Myocyte (in vitro differentiated cells): ENCODE measurements around the gene ZSCAN5C. TPM values are rescaled to one million over a fixed set of nuclear protein-coding genes. Genes with fewer than 3 reads are reported as not detected.
"Not testable (repeated sequence)": the region's sequence is repeated elsewhere in the genome, so short reads cannot be mapped to it uniquely, and the experiment has no call there.

Experiments used
- DNase-seq: peaks from one replicate; pipeline ENCODE4 v3.0.0-alpha.2; 2012; ENCODE audit warnings: low read depth
- total RNA-seq: library from RNA; depleted of rRNA; stranded (reverse); fragments of >200 nt; gene quantifications from 2 replicates; pipeline ENCODE4 v1.2.3, GENCODE V29; 2014

ZSCAN5C gene
- total RNA-seq, 1 donor from 2014 or later = not detected

DNA sequence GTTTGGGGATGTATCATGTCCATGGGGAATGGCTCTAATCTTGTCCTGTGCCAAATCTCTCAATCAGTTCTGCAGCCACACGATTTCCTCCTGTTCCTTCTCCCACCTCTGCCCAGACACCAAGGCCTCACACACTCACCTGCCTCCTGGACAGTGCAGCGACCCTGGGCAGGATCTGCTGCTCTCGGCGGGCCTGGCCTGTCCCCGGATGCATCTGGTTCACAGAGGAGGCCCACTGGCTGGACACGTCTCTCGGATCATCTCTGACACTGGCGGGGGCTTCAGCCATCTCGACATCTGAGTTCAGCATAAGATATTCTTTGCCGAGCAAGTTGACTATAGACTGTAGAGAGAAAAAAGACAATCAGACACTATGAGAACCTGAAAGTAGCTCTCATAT is 10.4 kb upstream of the ZSCAN5C start:
- DNase-seq = no peak

DNA sequence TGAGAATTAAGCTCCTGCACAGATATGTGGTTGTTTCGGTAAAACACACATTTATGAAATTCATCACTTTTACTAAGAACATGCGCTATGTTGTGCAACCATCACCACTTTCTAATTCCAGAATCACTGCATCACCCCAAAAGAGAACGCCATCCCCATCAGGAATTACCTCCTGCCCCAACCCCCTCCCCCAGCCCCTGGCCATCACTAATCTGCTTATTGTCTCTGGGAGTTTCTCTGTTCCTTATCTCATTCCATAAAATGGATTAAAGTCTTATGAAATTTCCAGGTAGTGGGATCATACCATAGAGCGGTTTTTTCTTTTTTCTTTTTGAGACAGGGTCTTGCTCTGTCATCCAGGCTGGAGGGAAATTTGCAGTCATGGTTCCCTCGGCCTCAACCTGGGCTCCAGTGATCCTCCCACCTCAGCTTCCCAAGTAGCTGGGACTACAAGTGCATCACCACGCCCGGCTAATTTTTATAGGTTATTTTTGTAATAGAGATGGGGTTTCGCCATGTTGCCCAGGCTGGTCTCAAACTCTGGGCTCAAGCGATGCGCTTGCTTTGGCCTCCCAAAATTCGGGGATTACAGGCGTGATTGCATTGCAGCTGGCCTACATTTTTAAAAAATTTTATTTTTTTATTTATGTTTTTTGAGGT is 8.0 kb upstream of the ZSCAN5C start:
- no peak for DNase-seq

DNA sequence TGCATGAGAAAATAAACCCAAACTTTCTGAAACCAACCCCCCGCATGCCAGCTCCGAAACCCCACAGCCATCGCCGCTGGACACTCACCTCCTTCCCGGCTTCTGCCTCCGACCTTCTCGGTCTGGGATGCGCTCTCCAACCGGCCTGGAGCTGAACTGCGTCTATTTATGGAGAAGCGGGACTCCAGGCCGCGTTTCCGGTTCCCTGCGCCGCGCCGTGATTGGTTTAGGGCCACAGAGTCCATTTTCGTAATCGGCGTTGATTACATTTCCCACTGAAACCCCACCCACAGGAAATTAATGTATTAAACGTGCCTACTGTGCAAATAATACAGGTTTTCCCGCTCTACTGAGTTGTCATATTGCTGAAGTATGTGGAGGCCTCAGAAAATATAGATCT is 4.4 kb upstream of the ZSCAN5C start, which contains the start of gene ZSCAN5B:
ZSCAN5B (minus strand) TSS at position 138 of the 400 bp plus-strand sequence. CDS start 4,731 bp downstream, outside the sequence.
- not testable (repeated sequence) for DNase-seq

DNA sequence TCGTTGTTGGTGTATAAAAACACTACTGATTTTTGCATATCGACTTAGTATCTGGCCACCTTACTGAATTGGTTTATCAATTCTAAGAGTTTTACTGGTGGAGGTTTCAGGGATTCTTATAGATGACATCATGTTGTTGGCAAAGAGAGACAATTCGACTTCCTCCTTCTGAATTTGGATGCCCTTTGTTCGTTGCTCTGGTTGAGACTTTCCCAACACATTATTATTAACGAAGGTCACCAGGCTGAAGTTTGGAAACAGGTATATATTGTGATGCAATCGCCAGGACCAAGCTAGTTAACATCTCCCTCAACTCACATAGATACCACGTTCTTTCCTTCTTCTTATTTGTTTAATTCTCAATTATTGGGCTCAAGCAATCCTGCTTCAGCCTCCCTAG is 2.4 kb upstream of the ZSCAN5C start:
- no peak for DNase-seq

DNA sequence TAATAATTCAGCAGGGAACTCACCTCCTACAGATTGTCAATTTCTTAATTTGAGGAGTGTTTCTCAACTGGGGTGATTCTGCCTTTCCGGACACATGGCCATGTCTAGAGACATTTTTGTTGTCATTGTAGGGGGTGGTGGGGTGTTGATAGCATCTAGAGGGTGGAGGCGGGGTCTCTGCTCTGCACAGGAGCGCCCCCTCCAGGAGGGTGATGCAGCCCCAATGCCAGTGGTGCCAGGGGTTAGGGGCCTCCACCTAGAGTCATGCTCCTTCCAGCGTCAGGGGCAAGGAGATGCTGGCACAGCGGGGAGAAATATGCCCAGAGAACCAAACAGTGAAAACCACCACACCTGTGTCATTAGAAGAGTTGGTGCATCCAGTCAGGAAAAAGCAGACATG is 5.5 kb downstream of the ZSCAN5C start:
- not testable (repeated sequence) for DNase-seq

DNA sequence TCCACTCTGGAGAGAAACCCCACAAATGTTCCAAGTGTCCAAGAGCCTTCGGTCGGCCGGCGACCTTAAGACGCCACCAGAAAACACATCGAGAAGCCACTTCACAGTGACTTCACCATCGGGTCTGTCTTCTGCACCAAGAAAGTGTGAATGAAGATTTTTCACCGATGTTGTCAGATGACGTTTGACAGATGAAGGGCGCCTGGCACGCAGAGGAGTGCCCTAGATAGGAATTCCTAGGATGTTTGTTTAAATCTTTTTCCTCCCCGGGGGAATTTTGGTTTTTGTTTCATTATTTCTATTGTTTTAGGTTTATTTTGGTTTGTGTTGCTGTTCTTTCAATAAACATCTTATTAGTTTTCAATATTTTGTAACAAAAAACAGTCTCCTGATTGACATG is 7.0 kb downstream of the ZSCAN5C start:
- no peak for DNase-seq

DNA sequence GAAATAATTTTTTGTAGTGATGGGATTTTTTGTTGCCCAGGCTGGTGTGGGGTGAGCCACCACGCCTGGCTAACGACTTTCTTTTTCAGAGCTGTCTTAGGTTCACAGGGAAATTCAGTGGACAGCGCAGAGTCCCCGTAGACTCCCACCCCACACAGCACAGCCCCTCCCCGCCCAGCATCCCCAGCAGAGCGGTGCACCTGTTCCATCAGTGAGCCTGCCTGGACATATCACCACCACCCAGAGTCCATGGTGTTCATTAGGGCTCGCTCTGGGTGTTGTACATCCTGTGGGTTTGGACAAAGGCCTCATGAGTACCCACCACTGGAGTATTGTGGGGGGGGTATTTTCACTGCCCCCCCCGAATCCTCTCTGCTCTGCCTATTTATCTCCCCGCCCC is 8.0 kb downstream of the ZSCAN5C start:
- not testable (repeated sequence) for DNase-seq

DNA sequence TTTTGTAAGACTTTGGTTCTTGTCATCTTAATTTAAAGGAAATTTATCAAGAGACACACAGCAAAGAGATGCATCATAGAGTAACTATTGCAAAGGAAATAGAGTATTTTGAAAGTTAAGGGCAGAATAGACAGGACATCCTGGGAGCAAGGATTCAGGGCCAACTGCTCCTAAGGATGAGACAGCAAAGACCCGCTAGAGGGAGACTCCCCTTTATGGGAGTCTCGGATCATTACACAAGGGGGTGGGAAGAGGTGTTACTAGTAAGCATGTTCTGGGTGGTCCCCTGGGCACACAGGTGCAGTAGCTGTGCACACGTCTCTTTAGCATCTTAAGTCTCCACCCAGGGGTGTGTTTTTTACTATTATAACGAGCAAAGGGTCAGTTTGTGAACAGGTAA is 9.6 kb downstream of the ZSCAN5C start:
- DNase-seq = no peak

DNA sequence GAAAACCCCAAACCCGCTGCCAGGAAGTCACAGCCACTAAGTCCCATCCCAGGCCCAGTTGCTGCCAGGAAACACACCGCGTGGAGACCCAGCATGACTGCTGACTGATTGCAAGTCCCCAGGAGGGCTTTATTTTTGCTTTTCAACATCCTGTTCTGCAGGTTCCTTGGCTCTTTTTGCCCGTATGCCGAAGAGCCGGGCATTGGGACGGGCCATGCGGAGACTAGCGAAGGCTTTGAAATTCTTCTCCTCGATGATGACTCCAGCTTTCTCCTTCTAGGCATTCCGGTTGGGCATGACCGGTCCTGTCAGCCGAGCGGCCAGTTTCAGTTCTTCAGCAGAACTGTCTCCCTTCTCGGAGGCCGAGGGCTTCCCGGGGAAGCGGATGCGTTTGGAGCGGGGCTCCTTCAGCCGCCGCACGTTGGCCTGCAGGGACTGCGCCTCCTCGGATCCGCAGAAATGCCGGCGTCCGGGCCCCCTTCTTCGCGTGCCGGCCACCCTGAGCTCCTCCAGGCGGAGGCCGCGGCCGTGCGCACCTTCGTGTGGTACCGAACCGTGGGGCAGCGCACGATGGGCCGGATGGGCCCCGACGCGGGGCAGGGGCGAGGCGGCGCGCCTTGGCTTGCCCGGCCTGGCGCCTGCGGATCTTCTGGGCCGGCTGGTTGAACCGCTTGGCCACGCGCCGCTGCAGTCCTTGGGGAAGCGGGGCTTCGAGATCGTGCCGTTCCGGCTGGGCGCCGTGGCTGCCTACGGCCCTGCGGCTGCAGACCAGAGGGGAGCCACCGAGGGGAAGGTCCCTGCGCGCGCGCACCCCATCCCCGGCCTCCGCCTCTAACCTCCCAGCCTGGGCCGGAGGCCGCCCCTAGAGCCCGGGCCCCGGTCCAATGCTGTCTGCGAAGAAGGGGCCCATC is 15.2 kb downstream of the ZSCAN5C start:
- no peak for DNase-seq

DNA sequence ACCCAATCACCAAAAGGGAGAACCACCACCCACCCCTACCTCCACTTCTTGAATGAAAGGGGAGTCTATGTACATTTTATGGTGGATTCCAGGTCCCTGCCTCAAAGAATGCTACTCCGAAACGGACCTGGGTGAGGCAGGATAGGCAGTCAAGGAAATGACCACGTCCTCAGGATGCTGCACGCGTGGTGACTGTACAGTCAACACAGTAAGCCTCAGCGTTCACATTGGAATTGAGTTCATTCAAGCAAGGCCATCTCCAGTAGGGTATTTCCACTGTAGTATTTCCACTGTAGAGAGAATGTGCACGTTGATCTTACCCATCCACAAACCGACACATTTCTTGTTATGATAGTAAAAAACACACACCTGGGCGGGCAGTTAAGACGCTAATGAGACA is 16.9 kb downstream of the ZSCAN5C start:
- DNase-seq = no peak

DNA sequence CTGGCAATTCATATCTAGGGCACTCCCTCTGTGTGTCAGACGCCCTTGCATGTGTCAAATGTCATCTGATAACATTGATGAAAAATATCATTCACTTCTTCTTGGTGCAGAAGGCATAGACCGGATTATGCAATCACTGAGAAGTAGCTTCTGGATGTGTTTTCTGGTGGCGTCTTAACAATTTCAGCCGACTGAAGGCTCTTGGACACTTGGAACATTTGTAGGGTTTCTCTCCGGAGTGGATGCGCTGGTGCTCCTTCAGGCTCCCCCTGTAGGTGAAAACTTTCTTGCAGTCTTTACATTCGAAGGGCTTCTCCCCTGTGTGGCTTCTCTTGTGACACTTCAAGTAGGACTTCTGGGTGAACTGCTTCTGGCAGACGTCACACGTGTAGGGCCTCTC is 19.4 kb downstream of the ZSCAN5C start:
- not testable (repeated sequence) for DNase-seq

DNA sequence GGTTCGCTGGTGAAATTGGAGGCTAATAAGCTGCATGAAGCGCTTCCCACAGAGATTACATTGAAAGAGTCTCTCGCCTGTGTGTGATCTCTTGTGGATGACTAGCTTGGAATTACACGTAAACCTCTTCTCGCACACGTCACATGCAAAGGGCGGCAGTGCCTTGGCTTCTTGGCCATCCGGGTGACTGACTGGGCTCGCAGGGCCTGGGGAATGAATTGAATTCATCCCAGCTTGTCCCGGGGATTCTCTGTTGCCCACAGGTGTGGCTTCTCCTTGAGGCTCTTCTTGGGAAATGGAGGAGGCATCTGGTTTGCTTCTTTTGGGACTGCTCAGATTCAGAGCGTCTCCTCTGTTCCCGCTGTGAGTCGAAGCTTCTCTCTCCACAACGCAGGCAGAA is 19.8 kb downstream of the ZSCAN5C start:
- DNase-seq = no peak

DNA sequence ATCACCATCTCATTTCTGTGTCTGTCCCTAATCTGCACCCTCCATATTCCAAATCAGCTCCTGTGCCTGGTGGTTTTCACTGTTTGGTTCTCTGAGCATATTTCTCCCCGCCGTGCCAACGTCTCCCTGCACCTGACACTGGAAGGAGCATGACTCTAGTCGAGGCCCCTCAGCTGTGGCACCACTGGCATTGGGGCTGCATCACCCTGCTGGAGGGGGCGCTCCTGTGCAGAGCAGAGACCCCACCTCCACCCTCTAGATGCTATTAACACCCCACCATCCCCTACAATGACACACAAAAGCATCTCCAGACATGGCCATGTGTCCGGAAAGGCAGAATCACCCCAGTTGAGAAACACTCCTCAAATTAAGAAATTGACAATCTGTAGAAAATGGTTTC is 20.8 kb downstream of the ZSCAN5C start:
- DNase-seq = no peak

DNA sequence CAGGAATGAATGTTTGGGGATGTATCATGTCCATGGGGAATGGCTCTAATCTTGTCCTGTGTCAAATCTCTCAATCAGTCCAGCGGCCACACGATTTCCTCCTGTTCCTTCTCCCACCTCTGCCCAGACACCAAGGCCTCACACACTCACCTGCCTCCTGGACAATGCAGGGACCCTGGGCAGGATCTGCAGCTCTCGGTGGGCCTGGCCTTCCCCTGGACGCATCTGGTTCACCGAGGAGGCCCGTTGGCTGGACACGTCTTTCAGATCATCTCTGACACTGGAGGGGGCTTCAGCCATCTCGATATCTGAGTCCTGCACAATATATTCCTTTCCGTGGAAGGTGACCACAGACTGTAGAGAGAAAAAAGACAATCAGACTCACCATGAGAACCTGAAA is 21.4 kb downstream of the ZSCAN5C start:
- DNase-seq = no peak

DNA sequence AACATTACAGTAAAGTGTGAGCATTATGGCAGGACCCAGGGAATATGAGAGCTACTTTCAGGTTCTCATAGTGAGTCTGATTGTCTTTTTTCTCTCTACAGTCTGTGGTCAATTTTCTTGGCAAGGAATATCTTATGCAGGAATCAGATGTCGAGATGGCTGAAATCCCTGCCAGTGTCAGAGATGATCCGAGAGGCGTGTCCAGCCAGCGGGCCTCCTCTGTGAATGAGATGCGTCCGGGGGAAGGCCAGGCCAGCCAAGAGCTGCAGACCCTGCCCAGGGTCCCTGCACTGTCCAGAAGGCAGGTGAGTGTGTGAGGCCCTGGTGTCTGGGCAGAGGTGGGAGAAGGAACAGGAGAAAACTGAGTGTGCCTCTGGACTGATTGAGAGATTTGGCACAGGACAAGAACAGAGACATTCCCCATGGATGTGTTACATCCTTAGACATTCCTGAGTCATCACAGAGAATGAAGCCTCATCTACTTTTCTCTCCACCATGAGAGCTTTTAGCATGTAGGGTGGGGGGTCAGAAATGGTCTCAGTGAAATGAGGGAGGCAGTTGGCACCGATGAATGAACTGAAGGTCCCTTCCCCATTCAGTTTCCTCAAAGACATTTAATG is 43.2 kb downstream of the ZSCAN5C start:
- peak; percentile 31 for DNase-seq

DNA sequence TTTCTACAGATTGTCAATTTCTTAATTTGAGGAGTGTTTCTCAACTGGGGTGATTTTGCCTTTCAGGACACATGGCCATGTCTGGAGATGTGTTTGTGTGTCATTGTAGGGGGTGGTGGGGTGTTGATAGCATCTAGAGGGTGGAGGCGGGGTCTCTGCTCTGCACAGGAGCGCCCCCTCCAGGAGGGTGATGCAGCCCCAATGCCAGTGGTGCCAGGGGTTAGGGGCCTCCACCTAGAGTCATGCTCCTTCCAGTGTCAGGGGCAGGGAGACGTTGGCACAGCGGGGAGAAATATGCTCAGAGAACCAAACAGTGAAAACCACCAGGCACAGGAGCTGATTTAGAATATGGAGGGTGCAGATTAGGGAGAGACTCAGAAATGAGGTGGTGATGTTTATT is 43.7 kb downstream of the ZSCAN5C start:
- not testable (repeated sequence) for DNase-seq

DNA sequence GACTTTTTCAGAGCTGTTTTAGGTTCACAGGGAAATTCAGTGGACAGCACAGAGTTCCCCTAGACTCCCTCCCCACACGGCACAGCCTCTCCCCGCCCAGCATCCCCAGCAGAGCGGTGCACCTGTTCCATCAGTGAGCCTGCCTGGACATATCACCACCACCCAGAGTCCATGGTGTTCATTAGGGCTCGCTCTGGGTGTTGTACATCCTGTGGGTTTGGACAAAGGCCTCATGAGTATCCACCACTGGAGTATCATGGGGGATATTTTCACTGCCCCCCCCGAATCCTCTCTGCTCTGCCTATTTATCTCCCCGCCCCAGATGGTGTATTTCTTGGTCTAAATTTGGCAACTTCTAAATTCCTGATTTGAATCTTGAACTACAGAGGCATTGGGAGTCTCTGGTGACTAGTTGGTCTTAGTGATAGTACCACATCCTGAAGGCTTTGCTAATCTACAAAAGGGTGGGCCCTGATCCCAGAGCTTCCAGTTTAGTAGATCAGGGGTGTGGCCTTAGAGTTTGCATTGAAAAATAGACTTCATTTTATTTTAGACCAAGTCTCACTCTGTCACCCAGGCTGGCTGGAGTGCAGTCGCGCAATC is 46.8 kb downstream of the ZSCAN5C start:
- DNase-seq = not testable (repeated sequence)

DNA sequence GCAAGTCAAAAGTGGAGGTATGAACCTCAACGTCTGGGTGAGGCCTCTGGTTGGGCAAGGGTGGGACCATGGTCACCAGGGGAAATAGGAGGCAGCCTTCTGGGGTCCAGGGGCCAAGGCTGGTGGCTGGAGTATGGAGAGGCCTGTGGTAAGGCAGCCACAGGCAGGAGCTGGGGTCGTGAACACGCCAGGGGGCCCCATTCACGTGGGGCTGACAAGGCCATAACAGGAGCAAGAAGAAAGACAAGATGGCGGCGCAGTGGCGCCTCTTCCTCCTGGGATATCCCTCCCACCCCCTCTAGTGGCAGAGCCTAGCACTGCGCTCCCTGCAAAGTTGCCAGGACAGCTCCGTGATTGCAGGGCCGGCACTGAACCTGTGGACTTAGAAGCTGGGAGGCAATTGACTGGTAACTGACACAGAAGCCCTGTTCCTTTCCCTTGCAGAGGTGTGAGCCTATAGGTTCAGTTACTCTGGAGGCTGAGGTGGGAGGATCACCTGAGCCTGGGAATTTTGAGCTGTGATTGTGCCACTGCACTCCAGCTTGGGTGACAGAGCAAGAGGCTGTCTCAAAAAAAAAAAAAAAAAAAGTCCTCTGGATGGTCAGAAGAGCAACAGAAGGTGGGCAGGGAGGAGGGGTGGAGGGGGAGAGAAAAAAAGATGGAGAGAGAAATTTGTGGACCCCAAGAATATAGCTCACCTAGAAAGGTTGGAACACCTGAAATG is 50.8 kb downstream of the ZSCAN5C start:
- peak; percentile 39 for DNase-seq

DNA sequence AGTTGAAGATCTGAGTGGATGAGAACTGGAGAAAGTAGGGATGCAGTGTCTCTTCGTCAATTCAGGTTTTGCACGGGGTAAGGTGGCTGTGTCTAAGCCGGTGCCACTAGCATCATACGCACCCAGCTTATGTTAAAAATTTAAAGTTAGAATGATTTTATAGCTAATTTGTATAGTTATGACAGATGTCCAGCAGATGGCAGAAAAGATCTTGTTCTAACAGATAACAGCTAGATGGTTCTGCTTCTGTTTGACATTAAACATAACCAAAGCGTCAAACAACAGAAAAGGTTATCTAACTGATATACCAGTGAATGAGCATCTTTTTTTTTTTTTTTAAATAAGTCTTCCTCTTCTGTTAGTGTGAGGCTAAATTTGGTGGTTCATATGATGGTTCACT is 51.7 kb downstream of the ZSCAN5C start:
- DNase-seq = peak; percentile 62

DNA sequence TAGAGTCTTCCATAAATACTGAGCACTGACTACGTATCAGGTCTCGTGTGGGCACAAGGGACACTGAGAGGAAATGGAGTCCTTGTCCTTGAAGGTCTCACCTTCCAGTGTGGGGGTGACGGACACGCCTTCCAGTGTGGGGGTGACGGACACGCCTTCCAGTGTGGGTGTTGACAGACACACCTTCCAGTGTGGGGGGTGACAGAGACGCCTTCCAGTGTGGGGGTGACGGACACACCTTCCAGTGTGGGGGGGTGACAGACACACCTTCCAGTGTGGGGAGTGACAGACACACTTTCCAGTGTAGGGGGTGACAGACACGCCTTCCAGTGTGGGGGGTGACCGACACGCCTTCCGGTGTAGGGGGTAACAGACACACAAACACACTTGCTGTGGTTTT is 56.2 kb downstream of the ZSCAN5C start:
- DNase-seq = no peak
